ENCODE measurements around the gene MTF1. TPM values are rescaled to one million over a fixed set of nuclear protein-coding genes. Genes with fewer than 3 reads are reported as not detected.

MTF1 gene
- total and polyA plus RNA-seq, 4 donors = 2.6 to 23.3 (median 10.8) TPM

DNA sequence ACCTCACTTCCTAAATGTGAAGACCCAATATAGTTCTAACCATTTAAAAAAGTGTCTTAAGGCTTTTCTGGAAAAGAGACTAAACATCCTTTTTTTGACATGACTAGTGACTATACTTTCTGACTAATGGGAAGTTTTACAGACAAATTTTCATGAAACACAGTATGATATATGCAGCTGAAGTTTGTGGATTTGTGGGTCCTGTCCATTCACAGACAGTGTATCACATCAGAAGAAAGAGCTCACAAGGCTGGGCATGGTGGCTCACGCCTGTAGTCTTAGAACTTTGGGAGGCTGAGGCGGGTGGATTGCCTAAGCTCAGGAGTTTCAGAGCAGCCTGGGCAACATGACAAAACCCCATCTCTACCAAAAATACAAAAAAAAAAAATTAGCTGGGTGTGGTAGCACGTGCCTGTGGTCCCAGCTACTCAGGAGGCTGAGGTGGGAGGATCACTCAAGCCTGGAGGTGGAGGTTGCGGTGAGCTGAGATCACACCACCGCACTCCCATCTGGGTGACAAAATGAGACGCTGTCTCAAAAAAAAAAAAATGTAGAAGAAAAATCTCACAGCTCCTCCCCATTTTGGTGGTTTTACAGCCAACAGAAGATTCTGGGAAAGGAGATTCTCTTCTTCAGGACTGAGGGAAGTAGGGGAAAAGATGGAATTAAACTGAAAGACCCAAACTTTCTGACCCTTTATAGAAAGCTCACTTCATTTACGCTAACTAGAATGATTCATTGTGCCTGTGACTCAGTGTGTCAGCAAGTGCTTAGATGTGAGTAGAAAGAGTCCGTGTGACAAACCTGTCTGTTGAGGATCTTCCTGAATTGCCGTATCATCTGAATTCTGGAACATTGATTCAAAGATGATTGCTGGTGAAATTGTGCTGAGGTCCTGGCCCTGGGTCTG lies 36.2 kb downstream of the MTF1 start:
- H3K9me3 ChIP-seq (ENCODE audit: control insufficient read depth in 4 of 4, insufficient read depth in 3 of 4, low read length in 3 of 4) = no peaks in the 10 kb centered on the region
- TF ChIP-seq CTCF (IDR thresholded peaks at IDR 0.05; ENCODE audit: control extremely low read depth, extremely low read depth) = no peak
- H3K27me3 ChIP-seq (ENCODE audit: control insufficient read depth in 3 of 3, insufficient read depth in 3 of 3, low read length in 2 of 3) = no peaks in the 10 kb centered on the region
- H3K36me3 ChIP-seq (ENCODE audit: control insufficient read depth in 4 of 4, insufficient read depth in 4 of 4, low read length in 4 of 4) = peaks cover 17 to 29% (median 21%) of the 10 kb centered on the region in 4 donors
- DNase-seq (no peak), ATAC-seq (ENCODE audit: insufficient read depth, low FRiP score) (no peak)
- no peak overlapping the region for H3K4me3 ChIP-seq
- peaks cover 0 to 2% (median 0%) of the 10 kb centered on the region in 5 donors for H3K4me1 ChIP-seq (ENCODE audit: control insufficient read depth in 5 of 5, insufficient read depth in 5 of 5, low read length in 5 of 5)
- 93 to 94% methylated on average over 9 of the region's 9 CpGs for WGBS, 2 donors
- no peak overlapping the region for H3K9ac ChIP-seq (ENCODE audit: insufficient read depth in 1 of 2, low read length in 2 of 2)
- no peak overlapping the region for H3K27ac ChIP-seq (ENCODE audit: low read depth in 1 of 2, low read length in 1 of 2)

DNA sequence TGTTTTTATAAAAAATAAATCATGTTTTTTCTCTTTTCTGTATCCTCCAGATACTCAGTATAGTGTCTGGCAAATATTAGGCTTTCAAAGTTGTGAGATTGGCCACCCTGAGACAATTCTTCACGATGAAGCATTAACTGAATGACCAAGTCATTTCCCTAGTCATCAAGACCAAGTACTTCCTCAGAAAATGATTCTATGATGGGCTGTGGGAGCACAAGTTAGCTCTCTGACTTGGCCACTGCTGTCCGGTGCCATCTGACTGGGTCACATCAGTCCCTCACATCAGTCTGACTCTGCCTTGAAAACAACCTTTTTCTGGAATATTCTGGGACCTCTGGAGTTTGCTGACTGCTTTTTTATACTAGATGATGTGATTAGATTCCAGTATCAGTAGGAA lies 37.9 kb downstream of the MTF1 start:
- DNase-seq (no peak), ATAC-seq (ENCODE audit: insufficient read depth, low FRiP score) (no peak)
- no peak for TF ChIP-seq CTCF (IDR thresholded peaks at IDR 0.05; ENCODE audit: control extremely low read depth, extremely low read depth)
- Histone ChIP-seq H3K27ac (ENCODE audit: low read depth in 1 of 2, low read length in 1 of 2) (no peak overlapping the region), H3K9me3 (ENCODE audit: control insufficient read depth in 4 of 4, insufficient read depth in 3 of 4, low read length in 3 of 4) (no peaks in the 10 kb centered on the region), H3K36me3 (ENCODE audit: control insufficient read depth in 4 of 4, insufficient read depth in 4 of 4, low read length in 4 of 4) (peaks cover 14 to 26% (median 24%) of the 10 kb centered on the region in 4 donors), H3K9ac (ENCODE audit: insufficient read depth in 1 of 2, low read length in 2 of 2) (no peak overlapping the region), H3K27me3 (ENCODE audit: control insufficient read depth in 3 of 3, insufficient read depth in 3 of 3, low read length in 2 of 3) (no peaks in the 10 kb centered on the region), H3K4me1 (ENCODE audit: control insufficient read depth in 5 of 5, insufficient read depth in 5 of 5, low read length in 5 of 5) (peaks cover 0 to 3% (median 0%) of the 10 kb centered on the region in 5 donors), H3K4me3 (no peak overlapping the region)
- 84 to 91% methylated on average over 2 of the region's 2 CpGs for WGBS, 2 donors

GRCh38 chr1:37817481-37817880 lies 41.9 kb downstream of the MTF1 start:
- Histone ChIP-seq H3K9ac (ENCODE audit: insufficient read depth in 1 of 2, low read length in 2 of 2) (no peak overlapping the region), H3K4me1 (ENCODE audit: control insufficient read depth in 5 of 5, insufficient read depth in 5 of 5, low read length in 5 of 5) (peaks cover 0 to 4% (median 0%) of the 10 kb centered on the region in 5 donors), H3K27ac (ENCODE audit: low read depth in 1 of 2, low read length in 1 of 2) (no peak overlapping the region), H3K9me3 (ENCODE audit: control insufficient read depth in 4 of 4, insufficient read depth in 3 of 4, low read length in 3 of 4) (no peaks in the 10 kb centered on the region), H3K27me3 (ENCODE audit: control insufficient read depth in 3 of 3, insufficient read depth in 3 of 3, low read length in 2 of 3) (no peaks in the 10 kb centered on the region), H3K36me3 (ENCODE audit: control insufficient read depth in 4 of 4, insufficient read depth in 4 of 4, low read length in 4 of 4) (peaks cover 15 to 38% (median 20%) of the 10 kb centered on the region in 4 donors), H3K4me3 (no peak overlapping the region)
- WGBS, 2 donors = 44 to 63% methylated on average over 2 of the region's 2 CpGs
- ATAC-seq (ENCODE audit: insufficient read depth, low FRiP score) (no peak), DNase-seq (no peak)
- TF ChIP-seq CTCF (IDR thresholded peaks at IDR 0.05; ENCODE audit: control extremely low read depth, extremely low read depth) = no peak

Measured in lung (tissue), 12 donors.